ENCODE results near the gene TNFRSF1A.

The TNFRSF1A gene

DNA sequence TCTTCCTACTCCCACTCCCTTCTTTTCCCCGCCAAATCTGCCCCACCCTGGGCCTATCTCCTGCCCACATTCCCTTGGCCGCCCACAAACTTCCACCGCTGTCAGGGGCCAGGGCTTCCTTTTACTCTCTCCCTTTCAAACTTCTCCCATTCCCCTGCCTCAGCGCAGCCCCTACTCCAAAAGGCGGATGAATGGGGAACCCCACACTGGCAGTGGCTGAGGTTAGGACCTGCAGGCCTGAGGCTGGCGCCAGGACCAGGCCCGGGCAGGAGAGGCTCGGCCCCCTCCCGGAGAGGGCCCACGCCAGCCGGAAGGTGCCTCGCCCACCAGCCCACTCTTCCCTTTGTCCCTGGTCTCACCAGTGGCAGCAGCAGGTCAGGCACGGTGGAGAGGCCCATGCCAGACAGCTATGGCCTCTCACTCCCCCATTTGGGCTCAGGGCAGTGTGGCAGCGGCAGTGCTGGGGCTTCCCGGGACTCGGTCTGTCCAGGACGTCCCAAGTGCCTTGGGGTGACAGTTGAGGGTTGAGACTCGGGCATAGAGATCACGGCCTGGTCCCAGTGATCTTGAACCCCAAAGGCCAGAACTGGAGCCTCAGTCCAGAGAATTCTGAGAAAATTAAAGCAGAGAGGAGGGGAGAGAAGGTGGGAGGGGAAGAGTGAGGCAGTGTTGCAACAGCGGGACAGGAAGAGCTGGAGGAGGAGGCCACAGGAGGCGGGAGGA is at the start of gene TNFRSF1A:
TNFRSF1A (minus strand) TSS at position 660 of the 723 bp plus-strand sequence; CDS start at position 398, 262 bp downstream.
- DNase-seq (ENCODE audit: low read depth, low spot score), result peak; percentile 87

DNA sequence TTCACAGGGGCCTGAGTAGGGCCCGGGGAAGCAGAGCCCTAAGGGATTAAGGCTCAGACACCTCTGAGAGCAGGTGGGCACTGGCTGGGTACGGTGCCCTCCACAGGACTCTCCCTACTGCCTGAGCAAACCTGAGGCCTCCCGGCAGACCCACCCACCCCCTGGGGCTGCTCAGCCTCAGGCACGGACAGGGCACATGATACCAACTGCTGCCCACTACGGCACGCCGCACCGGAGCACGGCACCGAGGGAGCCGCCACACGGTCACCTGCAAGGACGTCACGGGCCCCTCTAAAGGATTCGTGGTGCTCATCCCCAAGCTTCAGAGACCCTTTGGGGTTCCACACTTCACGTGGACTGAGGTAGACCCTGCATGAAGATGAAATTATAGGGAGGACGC is 49.1 kb upstream of the TNFRSF1A start:
- no peak for DNase-seq (ENCODE audit: low read depth, low spot score)

DNA sequence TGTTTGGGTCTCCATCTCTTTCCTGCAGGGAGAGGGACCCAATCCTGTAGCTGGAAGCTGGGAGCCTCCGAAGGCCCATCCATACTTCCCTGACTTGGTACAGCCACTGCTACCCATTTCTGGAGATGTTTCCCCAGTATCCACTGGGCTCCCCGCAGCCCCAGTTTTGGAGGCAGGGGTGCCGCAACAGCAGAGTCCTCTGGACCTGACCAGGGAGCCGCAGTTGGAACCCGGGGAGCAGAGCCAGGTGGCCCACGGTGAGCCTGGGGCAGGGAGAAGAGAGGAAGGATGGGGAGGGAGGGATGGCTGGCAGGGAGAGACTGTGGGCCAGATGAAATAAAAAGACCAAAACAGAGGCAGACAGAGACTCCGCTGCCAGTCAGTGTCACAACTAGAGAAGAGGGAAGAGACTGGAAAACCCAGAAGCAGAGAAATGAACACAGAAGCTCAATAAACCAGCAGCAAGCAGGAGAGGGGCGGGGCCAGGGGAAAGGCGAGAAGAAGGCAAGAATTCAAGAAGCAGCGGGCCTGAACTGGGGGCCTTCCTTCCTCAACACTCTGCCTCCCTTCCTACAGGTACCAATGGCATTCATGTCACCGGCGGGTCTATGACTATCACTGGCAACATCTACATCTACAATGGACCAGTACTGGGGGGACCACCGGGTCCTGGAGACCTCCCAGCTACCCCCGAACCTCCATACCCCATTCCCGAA is 48.4 kb upstream of the TNFRSF1A start:
- DNase-seq (ENCODE audit: low read depth, low spot score), result no peak

DNA sequence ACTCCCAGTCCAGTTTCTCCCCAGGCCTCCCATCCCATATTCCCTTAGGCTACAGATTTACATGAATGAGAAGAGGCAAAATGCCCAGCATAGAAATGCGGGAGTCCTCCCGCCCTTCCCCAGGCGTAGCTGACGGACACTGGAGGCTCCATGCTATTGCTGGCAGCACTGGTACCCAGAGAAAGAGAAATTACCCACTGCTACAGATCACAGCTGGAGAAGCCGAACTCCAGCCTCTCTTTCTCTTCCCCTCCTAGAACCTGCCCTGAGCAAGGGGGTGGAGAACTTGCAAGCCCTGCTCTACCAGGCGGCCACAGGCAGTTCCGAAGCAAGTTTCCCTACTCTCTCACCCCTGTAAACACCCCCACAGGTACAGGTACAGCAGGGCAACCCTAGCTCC is 45.7 kb upstream of the TNFRSF1A start:
- no peak for DNase-seq (ENCODE audit: low read depth, low spot score)

DNA sequence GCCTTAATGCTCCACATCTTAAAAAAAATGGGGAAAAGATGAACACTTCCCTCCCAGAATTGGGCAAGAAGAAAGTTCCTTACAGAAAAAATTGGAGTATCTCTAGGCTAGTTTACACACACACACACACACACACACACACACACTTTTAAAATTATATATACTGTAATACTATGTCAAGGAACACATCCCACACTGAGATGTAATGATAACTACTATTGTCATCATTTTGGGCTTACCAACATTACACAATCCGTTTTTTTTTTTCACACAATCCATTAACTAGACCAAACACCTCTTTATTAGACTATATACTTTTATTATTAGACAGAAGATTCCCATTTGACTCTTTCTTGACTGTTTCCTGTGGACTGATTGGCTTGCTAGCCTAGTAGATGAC is 44.6 kb upstream of the TNFRSF1A start:
- DNase-seq (ENCODE audit: low read depth, low spot score), result no peak

DNA sequence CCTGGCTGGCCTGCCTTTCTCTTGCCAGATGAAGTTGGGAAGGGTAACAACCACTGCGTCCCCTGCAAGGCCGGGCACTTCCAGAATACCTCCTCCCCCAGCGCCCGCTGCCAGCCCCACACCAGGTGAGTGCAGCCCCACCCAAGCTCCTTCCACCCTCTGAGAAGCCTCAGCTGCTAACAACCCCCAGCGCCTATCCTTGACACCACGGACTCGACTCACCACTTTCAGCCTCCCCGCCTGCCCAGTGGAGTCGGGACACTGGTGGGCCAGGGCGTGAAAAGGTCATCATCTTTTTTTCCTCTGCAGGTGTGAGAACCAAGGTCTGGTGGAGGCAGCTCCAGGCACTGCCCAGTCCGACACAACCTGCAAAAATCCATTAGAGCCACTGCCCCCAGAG is 44.2 kb upstream of the TNFRSF1A start:
- no peak for DNase-seq (ENCODE audit: low read depth, low spot score)

DNA sequence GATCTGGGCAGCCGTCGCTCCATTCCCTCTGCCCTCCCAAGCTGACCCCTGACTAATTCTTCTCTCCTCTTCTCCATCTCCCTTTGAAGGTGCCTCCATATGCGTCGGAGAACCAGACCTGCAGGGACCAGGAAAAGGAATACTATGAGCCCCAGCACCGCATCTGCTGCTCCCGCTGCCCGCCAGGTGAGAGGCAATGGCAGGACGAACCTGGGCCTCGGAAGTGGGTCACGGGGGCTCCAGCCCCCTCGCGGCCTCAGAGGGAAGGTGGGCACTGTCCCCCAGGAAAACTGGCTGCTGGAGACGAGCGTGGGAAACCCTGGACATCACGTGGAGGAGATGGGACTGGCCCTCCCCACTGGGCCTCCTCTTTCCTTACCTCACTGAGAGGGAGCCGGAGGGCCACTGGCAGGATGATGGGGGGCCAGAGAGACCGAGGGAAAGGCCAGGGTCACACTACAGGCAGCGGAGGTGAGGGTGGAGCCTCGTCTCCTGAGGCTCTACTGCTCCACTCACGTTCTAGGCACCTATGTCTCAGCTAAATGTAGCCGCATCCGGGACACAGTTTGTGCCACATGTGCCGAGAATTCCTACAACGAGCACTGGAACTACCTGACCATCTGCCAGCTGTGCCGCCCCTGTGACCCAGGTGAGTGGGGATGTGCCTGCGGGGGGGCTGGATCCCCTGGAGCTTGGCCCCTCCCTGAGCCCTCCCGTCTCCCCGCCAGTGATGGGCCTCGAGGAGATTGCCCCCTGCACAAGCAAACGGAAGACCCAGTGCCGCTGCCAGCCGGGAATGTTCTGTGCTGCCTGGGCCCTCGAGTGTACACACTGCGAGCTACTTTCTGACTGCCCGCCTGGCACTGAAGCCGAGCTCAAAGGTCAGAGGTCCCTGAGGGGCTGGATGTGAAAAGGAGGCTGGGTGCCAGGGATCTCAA is 42.9 kb upstream of the TNFRSF1A start:
- no peak for DNase-seq (ENCODE audit: low read depth, low spot score)

DNA sequence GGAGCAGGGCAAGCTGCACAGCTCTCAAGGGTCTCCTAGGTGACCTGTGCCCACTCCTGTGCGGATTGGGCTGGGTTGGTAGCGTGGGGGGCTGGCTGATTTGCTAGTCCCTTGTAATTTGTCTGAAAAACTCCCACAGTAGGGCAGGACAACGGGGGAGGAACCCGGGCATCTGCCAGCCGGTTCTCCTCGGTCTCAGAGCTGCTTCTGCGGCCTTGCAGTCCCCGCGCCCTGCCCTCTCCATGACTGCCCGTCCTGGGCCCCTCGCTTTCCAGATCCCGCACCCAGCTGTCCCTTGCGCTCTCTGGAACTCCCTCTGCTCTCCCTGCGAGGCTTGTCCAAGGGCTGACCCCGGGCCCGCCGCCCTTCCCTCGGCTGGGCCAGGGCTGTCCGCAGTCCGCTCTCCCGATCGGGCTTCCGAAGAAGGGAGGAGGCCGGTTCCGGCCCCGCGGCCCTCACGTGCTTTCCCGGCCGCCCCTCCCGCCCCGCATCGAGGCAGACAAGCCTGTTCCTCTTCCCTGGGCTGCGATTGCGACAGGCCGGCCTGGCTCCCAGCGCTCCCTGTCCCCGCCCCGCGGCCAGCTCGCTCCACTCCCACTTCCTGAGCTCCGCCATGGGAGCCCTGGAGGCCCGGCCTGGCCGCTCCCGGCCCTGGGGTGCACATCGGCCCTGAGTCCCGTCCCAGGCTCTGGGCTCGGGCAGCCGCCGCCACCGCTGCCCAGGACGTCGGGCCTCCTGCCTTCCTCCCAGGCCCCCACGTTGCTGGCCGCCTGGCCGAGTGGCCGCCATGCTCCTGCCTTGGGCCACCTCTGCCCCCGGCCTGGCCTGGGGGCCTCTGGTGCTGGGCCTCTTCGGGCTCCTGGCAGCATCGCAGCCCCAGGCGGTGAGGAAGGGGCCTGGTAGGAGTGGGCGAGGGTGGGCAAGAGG is 42.0 kb upstream of the TNFRSF1A start, which contains the start of gene LTBR:
LTBR (plus strand) TSS at position 591 of the 927 bp plus-strand sequence; CDS start at position 788, 197 bp downstream.
- peak; percentile 62 for DNase-seq (ENCODE audit: low read depth, low spot score)

DNA sequence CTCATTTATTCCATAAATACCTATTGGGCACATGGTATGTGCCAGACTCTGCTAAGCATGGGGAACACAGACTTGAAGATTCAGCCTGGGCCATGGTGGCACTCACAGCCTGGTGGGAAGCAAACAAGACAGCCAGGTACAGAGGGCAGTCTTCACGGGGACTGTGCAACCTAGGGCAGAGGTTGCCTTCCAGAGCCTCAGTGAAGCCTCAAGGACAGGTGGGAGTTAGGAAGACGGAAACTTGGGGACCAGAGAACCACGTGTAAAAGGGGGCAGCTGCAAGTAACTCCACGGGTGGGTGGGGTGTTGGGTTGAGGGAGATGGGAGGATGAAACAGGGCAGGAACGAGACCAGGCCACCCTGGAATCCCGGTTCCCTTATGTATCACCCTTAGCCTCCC is 41.1 kb upstream of the TNFRSF1A start:
- no peak for DNase-seq (ENCODE audit: low read depth, low spot score)

DNA sequence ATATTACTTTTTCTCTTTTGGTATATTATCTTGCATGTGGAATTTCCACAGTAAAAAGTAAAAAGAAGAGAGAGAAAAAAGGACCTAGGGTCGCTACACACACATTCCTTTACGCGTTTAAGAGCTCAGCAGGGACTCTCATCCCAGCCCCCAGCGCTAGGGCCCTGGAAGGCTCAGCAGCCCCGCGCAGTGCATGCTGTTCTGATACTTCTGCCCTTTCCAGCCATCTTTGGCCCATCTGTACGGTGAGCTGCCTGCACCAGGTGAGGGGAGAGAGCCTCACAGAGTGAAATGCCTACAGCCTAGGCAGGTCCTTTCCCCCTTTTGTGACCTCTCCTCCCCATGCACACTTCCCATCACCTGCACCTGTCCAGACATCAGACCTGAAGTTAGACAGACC is 40.5 kb upstream of the TNFRSF1A start:
- DNase-seq (ENCODE audit: low read depth, low spot score), result no peak

DNA sequence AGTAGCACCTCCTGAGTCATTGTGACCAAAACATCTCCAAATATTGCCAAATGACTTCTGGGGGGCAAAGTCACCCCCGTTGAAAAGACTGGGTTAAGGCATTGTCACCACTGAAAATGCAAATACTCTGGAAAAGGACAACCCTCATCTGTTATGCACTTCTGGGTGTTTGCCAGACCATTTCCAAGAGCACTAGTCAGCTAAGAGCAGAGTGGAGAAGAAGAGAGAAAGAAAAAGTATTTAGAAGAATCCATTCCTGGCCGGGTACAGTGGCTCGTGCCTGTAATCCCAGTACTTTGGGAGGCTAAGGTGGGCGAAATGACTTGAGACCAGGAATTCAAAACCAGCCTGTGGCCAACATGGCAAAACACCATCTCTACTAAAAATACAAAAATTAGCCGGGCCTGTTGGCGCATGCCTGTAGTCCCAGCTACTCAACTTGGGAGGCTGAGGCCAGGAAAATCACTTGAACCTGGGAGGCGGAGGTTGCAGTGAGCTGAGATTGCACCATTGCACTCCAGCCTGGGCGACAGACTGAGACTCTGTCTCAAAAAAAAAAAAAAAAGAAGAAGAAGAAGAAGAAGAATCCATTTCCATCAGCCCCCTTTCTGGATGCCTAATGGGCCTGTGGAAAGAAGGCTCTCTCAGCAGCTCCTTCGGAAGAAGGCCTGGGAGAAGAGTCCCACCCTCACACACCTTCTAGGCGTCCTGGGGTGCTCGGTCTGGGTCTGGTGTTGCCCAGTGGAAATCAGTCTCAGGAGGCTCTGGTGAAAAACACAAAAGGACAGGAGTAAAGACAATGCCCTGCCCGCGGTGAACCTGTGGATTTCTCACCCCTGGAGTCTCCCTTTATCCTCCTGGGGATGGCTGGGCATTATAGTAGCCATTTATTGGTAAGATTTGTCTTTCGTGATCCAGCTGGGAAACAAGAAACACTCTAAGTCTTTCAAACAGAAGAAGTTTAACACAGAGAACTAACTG is 38.6 kb upstream of the TNFRSF1A start:
- DNase-seq (ENCODE audit: low read depth, low spot score), result peak; percentile 78

DNA sequence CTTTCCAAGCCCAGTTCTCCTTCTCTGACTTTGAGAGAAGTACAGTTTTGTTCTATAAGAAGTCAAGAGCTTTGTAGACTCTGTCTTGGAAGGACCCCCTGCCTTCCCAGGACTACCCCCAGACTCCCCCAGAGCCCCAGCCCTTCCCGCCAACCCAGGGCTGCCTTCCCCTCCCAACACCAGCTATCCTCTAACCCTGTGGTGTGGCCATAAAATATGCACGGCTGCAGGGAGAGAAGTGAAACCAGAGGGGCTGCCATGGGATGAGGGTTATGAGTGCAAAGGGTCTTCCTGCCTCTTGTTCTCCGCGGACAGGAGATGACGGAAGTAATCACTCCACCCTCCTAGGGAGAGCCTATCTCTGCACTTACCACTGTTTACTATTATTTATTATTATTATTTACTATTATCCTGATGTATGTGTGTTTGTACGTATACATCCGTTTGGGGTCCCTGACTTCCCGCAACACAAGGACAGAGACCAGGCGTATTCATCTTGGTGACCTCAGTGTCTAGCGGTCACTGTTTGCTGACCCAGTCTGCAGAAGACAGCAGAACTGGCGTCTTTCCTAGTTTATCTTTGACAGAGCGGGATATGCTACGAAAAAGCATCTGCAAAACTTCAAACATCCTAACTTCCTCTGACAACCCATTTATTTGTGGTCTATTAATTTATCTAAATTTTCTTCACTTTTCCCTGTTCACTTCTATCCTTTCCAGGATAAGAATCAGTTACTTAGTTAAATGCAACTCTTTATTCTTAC is 37.0 kb upstream of the TNFRSF1A start:
- no peak for DNase-seq (ENCODE audit: low read depth, low spot score)

DNA sequence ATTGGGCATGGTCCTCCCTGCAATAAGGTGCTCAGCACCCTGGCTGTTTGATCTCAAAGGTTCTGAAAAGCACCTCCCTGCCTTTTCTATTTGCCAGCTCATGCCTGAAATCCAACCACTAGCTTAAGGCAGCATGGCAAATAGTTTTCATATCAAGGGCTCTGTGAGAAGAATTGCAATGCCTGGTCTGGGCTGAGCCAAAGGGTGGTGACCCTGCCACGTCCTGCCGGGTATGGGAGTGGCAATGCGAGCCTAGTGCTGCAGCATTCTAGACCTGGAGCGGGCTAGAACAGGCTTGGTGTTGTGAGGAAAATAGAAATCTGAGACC is 35.8 kb upstream of the TNFRSF1A start:
- peak; percentile 79 for DNase-seq (ENCODE audit: low read depth, low spot score)

DNA sequence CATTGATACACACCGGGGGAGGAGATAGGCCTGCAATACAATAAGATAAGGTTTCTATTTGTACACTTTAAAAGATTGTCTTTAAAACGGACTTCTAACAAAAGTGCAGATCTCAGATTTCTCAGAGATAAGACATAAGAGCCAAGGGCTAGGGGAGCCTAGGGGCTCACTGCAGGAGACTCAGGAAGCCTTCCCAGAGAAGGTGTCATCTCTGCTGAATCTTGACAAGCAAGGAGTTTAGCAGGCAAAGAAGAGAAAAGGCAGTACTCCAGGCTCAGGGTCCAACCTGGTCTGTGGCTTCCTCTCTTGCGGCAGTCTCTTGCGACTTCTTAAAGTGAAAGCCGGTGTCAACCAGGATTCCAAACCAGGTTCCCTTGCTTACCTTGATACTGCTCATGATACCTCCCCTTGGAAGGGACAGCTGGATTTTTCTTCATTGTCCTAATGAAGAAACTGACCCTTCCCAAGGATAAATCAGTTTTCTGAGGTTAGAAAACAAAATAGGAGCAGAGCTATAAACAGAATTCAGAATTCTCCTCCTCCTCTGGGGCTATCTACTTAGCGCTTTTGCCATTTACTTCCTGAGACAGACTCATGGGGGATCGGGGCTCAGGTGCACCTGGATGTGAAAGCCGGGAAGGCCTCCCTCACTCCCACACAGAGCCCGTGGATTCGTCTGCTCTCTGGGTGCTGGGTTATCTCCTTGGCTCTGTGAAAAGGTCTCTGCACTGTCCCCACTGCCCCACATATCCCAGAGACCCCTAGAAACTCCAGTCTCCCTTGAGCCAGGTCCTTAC is 35.2 kb upstream of the TNFRSF1A start:
- DNase-seq (ENCODE audit: low read depth, low spot score), result no peak

DNA sequence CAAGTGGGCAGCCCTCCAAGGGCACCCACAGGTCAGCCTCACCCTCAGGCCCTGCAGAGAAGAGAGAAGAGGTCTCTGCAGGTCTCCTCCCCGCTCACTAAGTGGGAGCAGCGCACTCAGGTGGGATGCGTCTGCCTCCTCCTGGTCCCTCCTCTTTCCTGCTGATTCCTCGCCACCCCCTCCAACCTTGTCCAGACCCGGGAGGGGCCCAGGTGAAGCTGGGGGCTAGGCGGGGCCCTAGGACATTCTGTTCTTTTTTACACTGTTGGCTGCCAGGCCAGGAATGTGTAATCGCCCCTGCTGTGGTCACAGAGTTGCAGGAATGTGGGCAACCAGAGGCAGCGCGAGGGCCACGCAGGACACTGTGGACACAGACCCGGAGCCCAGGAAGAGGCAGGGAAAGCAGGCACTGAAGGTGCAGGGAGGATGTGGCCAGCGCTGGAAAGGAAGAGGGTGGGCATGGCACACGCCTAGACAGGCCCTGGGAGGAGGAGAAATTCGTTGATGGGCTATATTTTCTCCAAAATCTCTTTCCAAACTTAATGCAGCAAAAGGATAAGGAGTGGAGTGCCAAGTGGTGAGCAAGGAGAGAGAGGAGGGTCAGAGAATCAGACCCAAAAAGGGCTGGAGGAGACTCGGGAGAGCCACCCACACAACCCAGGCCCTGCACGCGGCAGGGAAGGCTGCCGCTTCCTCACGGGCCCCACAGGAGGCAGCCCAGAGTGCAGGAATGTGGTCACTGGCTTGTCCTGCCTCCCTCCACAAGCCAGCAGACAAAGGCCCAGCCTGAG is 34.4 kb upstream of the TNFRSF1A start:
- peak; percentile 90 for DNase-seq (ENCODE audit: low read depth, low spot score)

DNA sequence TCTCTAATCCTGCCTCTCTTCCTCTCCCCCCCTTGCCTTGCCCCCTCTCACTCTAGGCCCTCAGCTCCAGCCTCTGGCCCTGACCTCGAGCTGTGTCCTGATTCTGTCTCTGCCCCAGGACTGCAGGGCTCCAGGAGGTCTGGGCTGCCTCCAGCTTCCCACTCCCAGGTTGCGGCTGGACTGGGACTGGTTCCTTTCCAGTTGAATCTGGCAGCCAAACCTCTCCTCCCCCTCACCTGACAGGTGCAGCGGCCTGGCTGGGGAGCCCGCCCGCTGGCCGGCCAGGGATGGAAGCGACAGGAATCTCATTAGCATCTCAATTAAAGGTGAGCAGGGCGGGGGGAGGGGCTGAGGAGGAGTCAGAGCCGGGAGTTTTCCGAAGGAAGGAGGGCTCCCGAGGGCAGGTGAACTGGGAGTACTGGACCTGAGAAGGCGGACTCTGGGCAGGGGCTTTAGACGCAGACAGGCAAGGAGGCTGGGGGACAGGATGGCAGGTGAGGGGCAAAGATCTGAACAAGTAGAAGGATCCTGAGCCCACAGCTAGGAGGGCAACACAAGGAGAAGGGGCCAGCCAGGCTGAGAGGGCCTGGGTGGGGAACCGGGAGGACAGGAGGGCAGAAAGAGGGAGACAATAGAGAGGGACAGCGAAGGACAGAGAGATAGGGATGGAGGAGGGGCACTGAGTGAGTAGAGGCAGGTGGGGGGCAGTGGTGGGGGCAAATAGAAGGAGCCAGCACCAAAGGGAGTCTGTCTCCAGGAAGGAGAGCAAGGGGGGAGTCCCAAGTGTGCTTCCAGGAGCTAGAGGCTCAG is 33.6 kb upstream of the TNFRSF1A start, which contains the start of gene SCNN1A:
SCNN1A (minus strand) TSS at position 295 of the 810 bp plus-strand sequence. CDS start 780 bp downstream, outside the sequence.
- peak; percentile 43 for DNase-seq (ENCODE audit: low read depth, low spot score)

Data from astrocyte of the hippocampus (primary cell).